Left renal cortex interstitium (tissue), 4 donors: ENCODE measurements around the gene GRIN3B. TPM values are rescaled to one million over a fixed set of nuclear protein-coding genes. Genes with fewer than 3 reads are reported as not detected.

Experiments
- DNase-seq, 4 donors: peaks; one replicate each; pipeline ENCODE4 v3.0.0-alpha.2; 2013; ENCODE audit warnings: low read depth in 4 of 4, low spot score in 2 of 4, missing footprints in 1 of 4
- polyA plus RNA-seq, 4 donors: library from polyadenylated mRNA; unstranded; fragments of 120-200 nt; gene quantifications; one replicate each; pipeline ENCODE4 v1.2.1, GENCODE V29; 2013; ENCODE audit not compliant: insufficient read length in 4 of 4

Gene GRIN3B
- polyA plus RNA-seq, 4 donors: 0.41 to 1.4 (median 1.0) TPM

GRCh38 chr19:963486-963951 is 36.7 kb upstream of the GRIN3B start:
- no peak for DNase-seq

- DNase-seq: no peak
Measured at GRCh38 chr19:964116-964520, 36.1 kb upstream of the GRIN3B start.

- no peak for DNase-seq
Measured at GRCh38 chr19:964761-965694, 35.2 kb upstream of the GRIN3B start.

GRCh38 chr19:966485-967088 is 33.6 kb upstream of the GRIN3B start:
- DNase-seq: no peak

- DNase-seq: no peak
Measured at GRCh38 chr19:970695-971094, 29.5 kb upstream of the GRIN3B start.

- DNase-seq: no peak
Measured at GRCh38 chr19:971795-972194, 28.4 kb upstream of the GRIN3B start.

GRCh38 chr19:972281-972680 is 27.9 kb upstream of the GRIN3B start:
- no peak for DNase-seq

GRCh38 chr19:973726-974563 is 26.3 kb upstream of the GRIN3B start:
- no peak for DNase-seq

- DNase-seq: no peak
Measured at GRCh38 chr19:974564-975257, 25.5 kb upstream of the GRIN3B start.

- DNase-seq: no peak
Measured at GRCh38 chr19:976476-976875, 23.7 kb upstream of the GRIN3B start.

- DNase-seq: no peak
Measured at GRCh38 chr19:977058-977464, 23.2 kb upstream of the GRIN3B start.

- no peak for DNase-seq
Measured at GRCh38 chr19:979318-979741, 20.9 kb upstream of the GRIN3B start.

- DNase-seq: no peak
Measured at GRCh38 chr19:980133-980998, 19.9 kb upstream of the GRIN3B start.

- no peak for DNase-seq
Measured at GRCh38 chr19:982567-983170, 17.6 kb upstream of the GRIN3B start.

GRCh38 chr19:984165-984967 is 15.9 kb upstream of the GRIN3B start, which contains the start of gene WDR18:
Gene WDR18 (plus strand): TSS chr19:984345. CDS start chr19:984354, 9 bp downstream.
- peak in 3 of 4 donors; percentile 72 to 88 (median 79) for DNase-seq

GRCh38 chr19:986083-986482 is 14.1 kb upstream of the GRIN3B start:
- no peak for DNase-seq

- DNase-seq: no peak
Measured at GRCh38 chr19:988081-988480, 12.1 kb upstream of the GRIN3B start.

GRCh38 chr19:988510-988909 is 11.7 kb upstream of the GRIN3B start:
- no peak for DNase-seq
